K562 (cell line): Measurements from ENCODE around the gene SLK. TPM values are rescaled to one million over a fixed set of nuclear protein-coding genes. Genes with fewer than 3 reads are reported as not detected.
A peak's percentile ranks its signal among the peaks of the same experiment; 100 is the strongest.

ENCODE experiments used
- ATAC-seq: fragments of 200-7000 bp; cut with Tn5 transposase; 3 replicates; pipeline ENCODE4 v1.9.1; 2020; ENCODE audit warnings: moderate library complexity
- BruUV-seq: library from RNA; stranded (reverse); fragments of 400-500 nt; replicated peaks from 2 replicates; lab custom pipeline; 2021; lab: Mats Ljungman, UMichigan
- CTCF ChIA-PET: fragments of 300-600 bp; formaldehyde crosslinking; extraction: SDS; loops from one replicate; lab custom pipeline; 2021; ENCODE audit warnings: low intra/inter-chr PET ratio; lab: Yijun Ruan, JAX
- POLR2A ChIA-PET: fragments of 300-600, 350-650 bp; sonication (Branson Sonifier 250); formaldehyde crosslinking; extraction: SDS; loops from one replicate; lab custom pipeline; 2021; ENCODE audit warnings: antibody characterized with exemption, inconsistent platforms; lab: Yijun Ruan, JAX
- DNase-seq, 4 experiments: peaks; one replicate each; pipeline versions ENCODE4 v3.0.0 to v3.0.0-alpha.2; 2011 to 2018; ENCODE audit warnings: low spot score in 3 of 4, mixed read lengths in 3 of 4; ENCODE audit errors: extremely low read depth in 1 of 4
- FAIRE-seq: peaks from 2 replicates; lab custom pipeline; 2011; peaks lifted over from hg19 to GRCh38; lab: Jason Lieb, UNC
- H2AFZ ChIP-seq: 2 replicates; pipeline ENCODE4 v1.6.0; 2011; ENCODE audit warnings: low read depth, low read length, control low read depth, inconsistent platforms
- H3K27ac ChIP-seq: fragments of 200-600 bp; 3 replicates; pipeline ENCODE4 v1.8.0; 2011; ENCODE audit warnings: low read depth, mild to moderate bottlenecking, control low read depth, inconsistent platforms, low read length, moderate library complexity, mixed read lengths; ENCODE audit errors: extremely low read depth
- H3K27me3 ChIP-seq, 2 experiments: fragments of 300-600 bp in 1 of 2; 2 replicates in 1 of 2; 3 replicates in 1 of 2; pipeline versions ENCODE4 v1.6.0 to v1.8.0; 2011; ENCODE audit warnings: inconsistent platforms in 2 of 2, low read length in 2 of 2, mild to moderate bottlenecking in 1 of 2, mixed read lengths in 1 of 2, moderate library complexity in 1 of 2; ENCODE audit not compliant: control insufficient read depth in 2 of 2, insufficient read depth in 2 of 2
- H3K36me3 ChIP-seq: fragments of 300-600 bp; 3 replicates; pipeline ENCODE4 v1.8.0; 2011; ENCODE audit warnings: mild to moderate bottlenecking, low read length, inconsistent platforms; ENCODE audit not compliant: control insufficient read depth, insufficient read depth
- H3K4me1 ChIP-seq, 2 experiments: fragments of 200-600 bp in 1 of 2; replicated peaks in 1 of 2; 2 replicates in 1 of 2; 3 replicates in 1 of 2; pipeline versions ENCODE4 v1.5.1 to v1.8.0; 2011; ENCODE audit warnings: inconsistent platforms in 2 of 2, low read length in 2 of 2, mild to moderate bottlenecking in 1 of 2, mixed read lengths in 1 of 2, moderate library complexity in 1 of 2; ENCODE audit not compliant: control insufficient read depth in 2 of 2, insufficient read depth in 2 of 2
- H3K4me2 ChIP-seq: 2 replicates; pipeline ENCODE4 v1.6.1; 2011; ENCODE audit warnings: low read length, control low read depth, inconsistent platforms, mixed read lengths; ENCODE audit not compliant: insufficient read depth
- H3K4me3 ChIP-seq: fragments of 200-600 bp; sonication (generic), shearing (Covaris generic); 2 replicates; pipeline ENCODE4 v1.5.1; 2016; ENCODE audit warnings: control low read depth, inconsistent platforms
- H3K79me2 ChIP-seq: fragments of 200-600 bp; 3 replicates; pipeline ENCODE4 v1.8.0; 2011; ENCODE audit warnings: low read length, inconsistent platforms; ENCODE audit not compliant: control insufficient read depth, insufficient read depth
- H3K9ac ChIP-seq, 2 experiments: 2 replicates each; pipeline versions ENCODE4 v1.6.0 to v1.6.1; 2011; ENCODE audit warnings: low read depth in 2 of 2, low read length in 2 of 2, control low read depth in 1 of 2, inconsistent platforms in 1 of 2, mild to moderate bottlenecking in 1 of 2, mixed read lengths in 1 of 2; ENCODE audit not compliant: insufficient read depth in 1 of 2
- H3K9me1 ChIP-seq: one replicate; pipeline ENCODE4 v1.6.0; 2011; ENCODE audit warnings: inconsistent platforms, mild to moderate bottlenecking, low read length, moderate library complexity; ENCODE audit not compliant: control insufficient read depth, insufficient read depth
- H3K9me3 ChIP-seq: replicated peaks from 2 replicates; pipeline ENCODE4 v1.5.1; 2011; ENCODE audit warnings: low read depth, low read length, inconsistent platforms; ENCODE audit not compliant: control insufficient read depth, insufficient read depth
- H4K20me1 ChIP-seq: replicated peaks from 2 replicates; pipeline ENCODE4 v1.6.1; 2011; ENCODE audit warnings: low read length, inconsistent platforms, mixed read lengths; ENCODE audit not compliant: control insufficient read depth, insufficient read depth
- ATF6 ChIP-seq: sonication (generic); formaldehyde crosslinking; IDR thresholded peaks from 2 replicates; pipeline ENCODE4 v1.4.0; 2020; ENCODE audit warnings: mild to moderate bottlenecking, missing genetic modification reagents
- DEAF1 ChIP-seq: fragments of 450-650 bp; formaldehyde crosslinking; IDR thresholded peaks from 2 replicates; pipeline ENCODE4 v1.4.0; 2020; ENCODE audit warnings: mild to moderate bottlenecking, moderate library complexity
- HMG20A ChIP-seq: fragments of 450-650 bp; formaldehyde crosslinking; conservative IDR thresholded peaks from 2 replicates; pipeline ENCODE4 v1.4.0; 2020; ENCODE audit warnings: mild to moderate bottlenecking, mixed read lengths
- KDM5B ChIP-seq: fragments of 200-600 bp; sonication (generic); IDR thresholded peaks from 2 replicates; pipeline ENCODE4 v1.6.1; 2012; ENCODE audit warnings: low read depth, mild to moderate bottlenecking, moderate library complexity, low read length, control low read depth, inconsistent platforms; ENCODE audit not compliant: insufficient replicate concordance
- LARP7 ChIP-seq: fragments of 450-650 bp; IDR thresholded peaks from 2 replicates; pipeline ENCODE4 v1.6.1; 2016
- LEF1 ChIP-seq: fragments of 450-650 bp; IDR thresholded peaks from 2 replicates; pipeline ENCODE4 v1.6.1; 2016; ENCODE audit warnings: mild to moderate bottlenecking
- MAZ ChIP-seq, 2 experiments: fragments of 450-650 bp in 1 of 2; sonication (generic) in 1 of 2; formaldehyde crosslinking; IDR thresholded peaks in 1 of 2; conservative IDR thresholded peaks in 1 of 2; 2 replicates each; pipeline versions ENCODE4 v1.4.0 to v1.5.0; 2020; ENCODE audit warnings: mild to moderate bottlenecking in 1 of 2, missing genetic modification reagents in 1 of 2
- MITF ChIP-seq: IDR thresholded peaks from 2 replicates; pipeline ENCODE4 v1.6.1; 2014; ENCODE audit warnings: antibody characterized with exemption
- MTA3 ChIP-seq: fragments of 450-650 bp; formaldehyde crosslinking; IDR thresholded peaks from 2 replicates; pipeline ENCODE4 v1.6.1; 2017; ENCODE audit warnings: mild to moderate bottlenecking, borderline replicate concordance
- NKRF ChIP-seq: fragments of 450-650 bp; IDR thresholded peaks from 2 replicates; pipeline ENCODE4 v1.6.1; 2016; ENCODE audit warnings: borderline replicate concordance
- PTBP1 ChIP-seq: fragments of 200-400 bp; formaldehyde crosslinking; IDR thresholded peaks from 2 replicates; pipeline ENCODE4 v1.6.1; 2017; ENCODE audit warnings: low read depth, low read length
- SUPT5H ChIP-seq: fragments of 450-650 bp; IDR thresholded peaks from 2 replicates; pipeline ENCODE4 v1.6.1; 2016
- TBL1XR1 ChIP-seq, 2 experiments: IDR thresholded peaks; 2 replicates each; pipeline ENCODE4 v1.6.1; 2012; ENCODE audit warnings: improper control_type of control experiment in 2 of 2, low read length in 2 of 2, mild to moderate bottlenecking in 1 of 2
- TCF7 ChIP-seq: sonication (generic); IDR thresholded peaks from 2 replicates; pipeline ENCODE4 v1.6.1; 2016; ENCODE audit warnings: antibody characterized with exemption, borderline replicate concordance
- ZNF146 ChIP-seq: IDR thresholded peaks from one replicate; pipeline ENCODE4 v1.6.1; 2018; ENCODE audit warnings: missing compliant biosample characterization; ENCODE audit not compliant: unreplicated experiment
- WGBS: fragments of 100-300 bp; shearing (Covaris generic); methylation state at CpG from one replicate; pipeline ENCODE4 v1.1.6; 2016; ENCODE audit warnings: low coverage, mixed read lengths; ENCODE audit not compliant: insufficient coverage; ENCODE audit errors: missing lambda C conversion rate; 5-methylcytosine and 5-hydroxymethylcytosine counted together
- in situ Hi-C: fragments of 300-500 bp; cut with MboI; formaldehyde crosslinking; loops from 4 replicates; pipeline ENCODE4 v1.15.0; 2018; ENCODE audit warnings: inconsistent platforms, mixed read lengths
- intact Hi-C: fragments of 100-400 bp; cut with micrococcal nuclease; formaldehyde crosslinking; loops from 2 replicates; pipeline ENCODE4 v1.14.2; 2022
- polyA plus RNA-seq, 8 experiments: library from polyadenylated mRNA; depleted of rRNA in 4 of 8; stranded (reverse) in 5 of 8; unstranded in 3 of 8; fragments of >200 nt; fragmentation: Nextera tagmentation in 2 of 8; fragmentation: Illumina TruSeq in 1 of 8; extraction: Ambion mirVana in 2 of 8; extraction: Trizol in 1 of 8; gene quantifications; 2 replicates each; pipeline versions ENCODE4 v1.2.1 to v1.2.3, GENCODE V29; 2011 to 2014; ENCODE audit warnings: inconsistent platforms in 1 of 8, missing spikeins in 1 of 8
- total RNA-seq, 7 experiments: library from RNA; depleted of rRNA in 6 of 7; stranded (reverse); fragments of >200 nt in 6 of 7; fragmentation: Illumina TruSeq in 2 of 7; extraction: Trizol in 2 of 7; gene quantifications; 2 replicates each; pipeline versions ENCODE4 v1.2.1 to v1.2.3, GENCODE V29; 2011 to 2021; ENCODE audit warnings: low replicate concordance in 1 of 7

The SLK gene
- total and polyA plus RNA-seq, 9 of the 15 experiments (the other 6 are each of a cell fraction or from before 2014, with no cell fraction given) = 8.2 to 40.0 (median 23.4) TPM

DNA sequence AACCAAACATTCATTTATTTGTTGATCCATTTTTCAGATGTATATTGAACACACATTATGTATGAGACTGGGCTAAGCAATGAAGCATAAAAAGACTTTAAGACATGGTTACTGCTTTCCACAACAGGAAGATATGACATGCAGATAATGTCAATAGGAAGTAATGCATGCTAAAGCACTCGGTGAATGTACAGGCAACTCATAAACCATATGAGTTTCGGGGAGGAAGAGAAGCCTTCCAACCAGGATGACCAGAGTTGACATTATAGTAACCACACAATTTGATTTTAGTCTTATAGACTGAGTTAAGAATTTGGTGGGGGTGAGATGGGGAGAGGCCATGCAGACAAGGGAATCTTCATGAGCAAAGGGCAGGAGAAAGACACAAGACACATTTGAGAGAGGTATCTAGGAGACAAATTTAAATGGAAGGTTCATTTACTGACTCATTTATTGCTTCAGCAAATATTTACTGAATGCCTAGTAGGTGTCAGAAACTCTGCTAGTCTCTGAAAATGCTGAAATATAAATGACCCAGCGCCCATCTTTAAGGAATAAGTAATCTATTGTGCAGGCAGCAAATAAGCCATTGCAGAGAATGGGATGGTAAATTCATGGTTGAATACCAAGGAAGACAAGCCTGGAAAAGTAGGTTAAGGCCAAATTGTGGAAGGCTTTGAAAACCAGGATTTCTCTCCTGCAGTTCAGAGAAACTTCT lies 19.0 kb upstream of the SLK start:
- Histone ChIP-seq H3K27ac (no peak overlapping the region), H3K9me1 (no peaks in the 10 kb centered on the region), H3K36me3 (no peaks in the 10 kb centered on the region), H3K4me2 (no peak overlapping the region; the same call in 1 of the 2 replicates), H3K9ac (no peak overlapping the region), H3K27me3 (no peaks in the 10 kb centered on the region), H3K4me1 (no peaks in the 10 kb centered on the region), H3K4me3 (no peak overlapping the region), H2AFZ (peak overlapping the region; percentile 39; the same call in 1 of the 2 replicates), H3K9me3 (no peaks in the 10 kb centered on the region)
- DNase-seq = no peak
- intact Hi-C loops = no loop called here
- ChIA-PET CTCF (no interaction called here), POLR2A (no interaction called here)
- FAIRE-seq = no peak
- ATAC-seq = no peak
- in situ Hi-C loops = no loop called here
- no peak for TF ChIP-seq HMG20A (CRISPR knock-in tag)
- TF ChIP-seq NKRF = no peak
- TF ChIP-seq LEF1 = no peak
- no peak for TF ChIP-seq DEAF1 (CRISPR knock-in tag)
- TF ChIP-seq ZNF146 = no peak
- no peak for TF ChIP-seq KDM5B
- no peak for TF ChIP-seq SUPT5H
- no peak for TF ChIP-seq ATF6 (CRISPR knock-in tag)
- TF ChIP-seq MAZ (CRISPR knock-in tag; conservative IDR thresholded peaks at IDR 0.05 in 1 of 2, IDR thresholded peaks at IDR 0.05 in 1 of 2) = no peak
- TF ChIP-seq MITF = no peak
- no peak for TF ChIP-seq TCF7
- no peak for TF ChIP-seq LARP7
- no peak for TF ChIP-seq MTA3
- no peak for TF ChIP-seq PTBP1
- TF ChIP-seq TBL1XR1 (IDR thresholded peaks at IDR 0.05; ENCODE audit: low read length in 2 of 2) = no peak
- TF ChIP-seq, all 486 proteins: peak for 0
- H3K79me2 ChIP-seq = no peaks in the 10 kb centered on the region
- 9% methylated on average over 3 of the region's 3 CpGs for WGBS
- no TSS peak for BruUV-seq
- no peaks in the 10 kb centered on the region for H4K20me1 ChIP-seq
